Measurements from ENCODE around the gene MPST.

Gene MPST

DNA sequence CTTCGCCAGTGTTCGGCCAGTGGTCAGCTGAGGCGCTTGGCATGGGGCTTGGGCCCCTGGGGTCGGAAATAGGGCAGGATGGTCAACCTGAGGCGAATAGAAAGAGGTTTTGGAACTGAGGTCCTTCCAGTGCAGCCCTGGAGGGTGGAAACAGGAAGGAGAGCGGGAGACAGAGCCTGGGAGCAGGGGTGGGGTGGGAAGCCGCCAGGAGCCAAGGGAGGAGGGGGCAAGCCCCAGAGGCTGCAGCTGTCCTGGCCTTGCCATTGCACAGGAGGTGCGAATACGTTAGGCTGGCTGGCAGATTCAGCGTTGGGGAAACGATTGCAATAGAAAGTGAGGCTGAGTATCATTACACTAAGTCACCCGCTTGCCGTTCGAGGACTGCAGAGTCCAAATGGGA, 18.1 kb downstream of the MPST start:
- POLR2A ChIA-PET: no interaction called here
- TF ChIP-seq SUZ12 (IDR thresholded peaks at IDR 0.05): no peak
- TF ChIP-seq ARNT (IDR thresholded peaks at IDR 0.05): no peak
- TF ChIP-seq FOXK2 (IDR thresholded peaks at IDR 0.05): no peak
- TF ChIP-seq SP1 (IDR thresholded peaks at IDR 0.05): no peak
- no peak for TF ChIP-seq BHLHE40 (IDR thresholded peaks at IDR 0.05; ENCODE audit: borderline replicate concordance)
- no peak for TF ChIP-seq L3MBTL2 (conservative IDR thresholded peaks at IDR 0.05)
- TF ChIP-seq, protein P1, sequence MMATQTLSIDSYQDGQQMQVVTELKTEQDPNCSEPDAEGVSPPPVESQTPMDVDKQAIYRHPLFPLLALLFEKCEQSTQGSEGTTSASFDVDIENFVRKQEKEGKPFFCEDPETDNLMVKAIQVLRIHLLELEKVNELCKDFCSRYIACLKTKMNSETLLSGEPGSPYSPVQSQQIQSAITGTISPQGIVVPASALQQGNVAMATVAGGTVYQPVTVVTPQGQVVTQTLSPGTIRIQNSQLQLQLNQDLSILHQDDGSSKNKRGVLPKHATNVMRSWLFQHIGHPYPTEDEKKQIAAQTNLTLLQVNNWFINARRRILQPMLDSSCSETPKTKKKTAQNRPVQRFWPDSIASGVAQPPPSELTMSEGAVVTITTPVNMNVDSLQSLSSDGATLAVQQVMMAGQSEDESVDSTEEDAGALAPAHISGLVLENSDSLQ (IDR thresholded peaks at IDR 0.05): no peak
- no peak for TF ChIP-seq HDGF (IDR thresholded peaks at IDR 0.05; ENCODE audit: borderline replicate concordance)
- TF ChIP-seq ELF4 (IDR thresholded peaks at IDR 0.05): no peak
- no peak for TF ChIP-seq FOXM1 (IDR thresholded peaks at IDR 0.05; ENCODE audit: borderline replicate concordance)
- TF ChIP-seq NFRKB (IDR thresholded peaks at IDR 0.05): no peak
- no peak for TF ChIP-seq TARDBP (IDR thresholded peaks at IDR 0.05)
- no peak for TF ChIP-seq FOXA1 (IDR thresholded peaks at IDR 0.05)
- TF ChIP-seq ZNF384 (IDR thresholded peaks at IDR 0.05): no peak
- TF ChIP-seq LEF1 (IDR thresholded peaks at IDR 0.05; ENCODE audit: borderline replicate concordance): no peak
- TF ChIP-seq CTBP1 (IDR thresholded peaks at IDR 0.05; ENCODE audit: borderline replicate concordance): no peak
- no peak for DNase-seq (ENCODE audit: extremely low spot score)
- CTCF ChIA-PET: no interaction called here

DNA sequence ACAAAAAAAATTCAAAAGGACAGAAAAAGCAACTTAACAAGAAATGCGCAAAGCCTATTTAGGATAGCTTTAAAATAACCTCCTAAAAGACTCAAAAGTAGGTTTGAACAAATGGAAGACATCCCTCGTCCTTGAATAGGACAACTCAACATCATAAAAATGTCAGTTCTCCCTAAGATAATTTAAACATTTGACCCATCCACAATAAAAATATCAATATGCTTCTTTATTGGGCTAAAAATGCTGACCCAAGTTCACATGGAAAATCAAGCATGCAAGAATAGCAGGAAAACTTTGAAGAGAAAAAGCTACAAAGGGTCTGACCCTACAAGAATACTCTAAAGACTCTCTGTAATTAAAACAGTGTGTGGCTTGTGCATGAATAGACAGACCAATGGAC, 19.9 kb downstream of the MPST start:
- TF ChIP-seq NFRKB (IDR thresholded peaks at IDR 0.05) (no peak), ELF4 (IDR thresholded peaks at IDR 0.05) (no peak), SP1 (IDR thresholded peaks at IDR 0.05) (no peak), LEF1 (IDR thresholded peaks at IDR 0.05; ENCODE audit: borderline replicate concordance) (no peak), ARNT (IDR thresholded peaks at IDR 0.05) (no peak), SUZ12 (IDR thresholded peaks at IDR 0.05) (no peak), FOXK2 (IDR thresholded peaks at IDR 0.05) (no peak), TARDBP (IDR thresholded peaks at IDR 0.05) (no peak), ZNF384 (IDR thresholded peaks at IDR 0.05) (no peak), BHLHE40 (IDR thresholded peaks at IDR 0.05; ENCODE audit: borderline replicate concordance) (no peak), HDGF (IDR thresholded peaks at IDR 0.05; ENCODE audit: borderline replicate concordance) (no peak), L3MBTL2 (conservative IDR thresholded peaks at IDR 0.05) (no peak), FOXA1 (IDR thresholded peaks at IDR 0.05) (no peak), CTBP1 (IDR thresholded peaks at IDR 0.05; ENCODE audit: borderline replicate concordance) (no peak), FOXM1 (IDR thresholded peaks at IDR 0.05; ENCODE audit: borderline replicate concordance) (no peak)
- TF ChIP-seq, protein P1 (IDR thresholded peaks at IDR 0.05): no peak
- DNase-seq (ENCODE audit: extremely low spot score): no peak
- CTCF ChIA-PET: no interaction called here
- POLR2A ChIA-PET: no interaction called here

DNA sequence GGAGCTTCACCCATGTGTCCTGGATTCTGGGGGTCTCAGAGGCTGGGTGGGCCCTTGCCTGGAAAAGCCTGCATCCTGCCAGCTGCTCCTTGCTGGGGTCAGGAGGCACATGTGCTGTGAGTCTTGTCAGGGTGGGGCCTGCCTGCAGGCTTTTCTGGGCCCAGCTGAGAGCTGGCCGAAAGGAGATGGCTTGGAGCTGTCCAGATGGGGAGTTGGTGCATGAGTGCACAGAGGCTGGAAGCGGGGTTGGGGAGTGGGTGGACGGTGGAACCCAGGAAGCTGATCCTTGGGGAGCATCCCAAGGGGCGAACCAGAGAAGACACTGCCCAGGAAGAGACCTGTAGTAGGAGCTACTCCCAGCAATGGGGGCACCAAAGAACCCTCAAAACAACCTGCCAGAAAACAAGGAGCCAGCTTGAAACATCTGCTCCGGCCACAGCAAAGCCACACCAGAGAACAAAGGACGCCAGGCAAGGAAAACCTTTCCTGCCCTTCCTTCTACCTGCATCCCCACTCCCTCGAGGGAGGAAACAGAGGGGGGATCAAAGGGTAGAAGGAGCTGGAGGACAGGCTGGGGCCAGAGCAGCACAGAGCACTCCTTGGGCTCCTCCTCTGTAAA, 23.8 kb downstream of the MPST start:
- no peak for TF ChIP-seq HDGF (IDR thresholded peaks at IDR 0.05; ENCODE audit: borderline replicate concordance)
- TF ChIP-seq ARNT (IDR thresholded peaks at IDR 0.05): no peak
- TF ChIP-seq L3MBTL2 (conservative IDR thresholded peaks at IDR 0.05): no peak
- CTCF ChIA-PET: interaction anchor here (0.6 to 1.5 kb wide), 5 partner anchors 11 to 57 kb away, joined by 3 to 6 read pairs (median 5); no protein-coding TSS in a partner anchor
- DNase-seq (ENCODE audit: extremely low spot score): no peak
- POLR2A ChIA-PET: interaction anchor here (3.0 kb wide), 1 partner anchor 8 kb away, joined by 7 read pairs; the partner anchor contains the start of gene KCTD17

DNA sequence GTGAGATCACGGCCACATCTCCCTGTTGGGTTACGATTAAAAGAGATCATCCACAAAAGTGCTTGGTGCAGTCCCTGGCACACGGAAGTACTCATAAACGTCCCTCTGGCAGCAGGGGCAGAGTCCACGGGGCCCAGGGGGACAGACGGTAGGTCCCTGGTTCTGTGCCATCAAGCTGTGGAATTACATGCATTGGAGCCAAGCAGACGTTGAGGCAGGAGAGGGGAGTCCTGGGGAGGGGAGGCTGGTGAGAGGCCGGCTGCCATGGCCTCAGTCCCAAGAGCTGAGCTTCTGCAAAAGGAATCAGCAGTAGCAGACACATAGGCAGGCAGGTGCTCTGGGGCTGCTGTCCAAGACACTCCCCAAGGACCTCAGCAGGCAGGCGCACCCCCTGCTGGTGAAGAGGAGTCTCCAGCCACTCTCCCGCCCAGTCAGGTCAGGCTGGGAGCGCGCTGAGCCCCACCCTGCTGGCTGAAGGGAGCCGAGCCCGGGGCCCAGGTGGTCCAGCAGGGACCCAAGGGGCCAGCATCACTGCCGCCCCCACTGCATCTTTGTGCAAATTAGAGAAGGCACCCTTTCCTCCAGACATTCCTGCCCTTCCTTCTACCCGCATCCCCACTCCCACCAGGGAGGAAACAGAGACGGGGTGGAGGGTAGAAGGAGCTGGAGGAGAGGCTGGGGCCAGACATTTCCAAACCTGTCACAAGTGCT, 24.4 kb downstream of the MPST start:
- DNase-seq (ENCODE audit: extremely low spot score): peak; percentile 63
- no peak for TF ChIP-seq SP1 (IDR thresholded peaks at IDR 0.05)
- ChIA-PET CTCF (interaction anchor here (0.6 to 1.5 kb wide), 9 partner anchors 11 to 919 kb away, joined by 3 to 6 read pairs (median 3); no protein-coding TSS in a partner anchor), POLR2A (no interaction called here)

DNA sequence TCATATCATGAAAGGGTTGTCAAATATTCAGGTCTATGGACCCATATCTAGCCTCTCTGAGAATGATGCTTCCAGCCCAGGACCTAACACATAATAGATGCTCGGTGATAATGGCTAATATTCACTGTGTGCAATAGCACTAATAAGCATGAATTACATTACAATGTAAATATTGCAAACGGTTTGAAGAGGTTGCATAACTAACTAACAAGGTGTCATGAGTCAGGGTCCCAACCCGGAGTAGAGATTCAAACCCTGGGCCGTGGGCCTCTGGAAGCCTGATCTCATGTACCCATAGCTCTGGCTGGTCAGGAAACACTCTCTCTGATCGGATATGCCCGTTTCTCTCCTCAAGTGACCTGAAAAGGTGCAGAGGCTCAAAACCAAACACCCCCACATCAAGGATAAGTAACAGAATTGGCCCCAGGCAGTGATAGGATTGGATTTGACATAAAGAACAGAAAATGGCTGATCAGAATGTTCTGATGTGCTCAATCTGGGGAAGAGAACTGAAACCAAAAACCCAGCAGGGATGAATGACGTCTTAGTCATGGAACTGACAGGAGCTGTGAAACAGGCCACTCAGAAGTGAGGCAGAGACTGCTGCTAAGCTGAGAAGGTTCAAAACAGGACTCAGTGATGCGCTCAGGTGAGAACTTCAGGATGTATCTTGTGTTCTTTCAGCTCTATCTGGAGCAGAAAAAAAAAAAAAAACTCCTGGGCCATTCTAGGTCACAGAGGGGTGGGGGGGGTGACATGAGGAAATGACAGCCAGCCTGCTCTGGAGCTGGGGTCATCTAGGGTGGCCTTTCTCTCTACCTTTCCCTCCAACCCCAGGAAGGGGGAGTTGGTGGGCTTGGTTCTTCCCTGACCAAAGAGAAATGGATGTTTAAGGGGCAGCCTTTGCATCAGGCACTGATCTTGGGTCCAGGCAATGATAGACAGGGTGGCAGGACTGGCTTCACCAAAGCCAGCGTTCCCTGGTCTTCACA, 25.4 kb downstream of the MPST start:
- no peak for DNase-seq (ENCODE audit: extremely low spot score)
- no peak for TF ChIP-seq HDGF (IDR thresholded peaks at IDR 0.05; ENCODE audit: borderline replicate concordance)
- no peak for TF ChIP-seq L3MBTL2 (conservative IDR thresholded peaks at IDR 0.05)
- TF ChIP-seq ELF4 (IDR thresholded peaks at IDR 0.05): no peak
- no peak for TF ChIP-seq CTBP1 (IDR thresholded peaks at IDR 0.05; ENCODE audit: borderline replicate concordance)
- no peak for TF ChIP-seq SP1 (IDR thresholded peaks at IDR 0.05)
- TF ChIP-seq FOXA1 (IDR thresholded peaks at IDR 0.05): no peak
- ChIA-PET CTCF (interaction anchor here (0.6 to 1.5 kb wide), 5 partner anchors 15 to 216 kb away, joined by 3 to 6 read pairs (median 3); no protein-coding TSS in a partner anchor), POLR2A (interaction anchor here (1.1 kb wide), 1 partner anchor 155 kb away, joined by 3 read pairs; no protein-coding TSS in a partner anchor)

DNA sequence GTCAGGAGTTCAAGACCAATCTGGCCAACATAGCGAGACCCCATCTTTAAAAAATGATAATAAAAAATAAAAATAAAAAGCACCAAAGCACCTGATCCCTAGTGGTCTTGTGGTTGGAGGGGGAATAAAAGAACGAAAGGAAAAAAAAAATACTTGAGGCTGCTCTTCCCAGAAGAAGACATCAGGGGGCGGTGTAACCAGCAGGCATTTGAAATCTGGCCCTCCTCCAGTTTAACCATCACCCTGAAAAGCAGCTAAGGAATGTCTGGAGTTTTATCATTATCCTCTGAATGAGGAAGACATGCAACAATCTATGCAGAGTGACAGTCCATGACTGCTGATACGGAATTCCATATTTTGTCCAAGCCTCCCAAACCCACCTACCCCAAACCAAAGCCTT, 26.4 kb downstream of the MPST start:
- ChIA-PET CTCF (interaction anchor here (0.6 to 1.3 kb wide), 8 partner anchors 9 to 974 kb away, joined by 3 to 9 read pairs (median 4); no protein-coding TSS in a partner anchor), POLR2A (interaction anchor here (0.5 to 1.1 kb wide), 3 partner anchors 25 to 183 kb away, joined by 3 to 4 read pairs (median 3); no protein-coding TSS in a partner anchor)
- DNase-seq (ENCODE audit: extremely low spot score): peak; percentile 73
- no peak for TF ChIP-seq ZNF384 (IDR thresholded peaks at IDR 0.05)
